ENCODE results near the gene EML2. TPM values are rescaled to one million over a fixed set of nuclear protein-coding genes. Genes with fewer than 3 reads are reported as not detected.
A peak's percentile ranks its signal among the peaks of the same experiment; 100 is the strongest.

EML2 gene
- total and polyA plus RNA-seq, 7 experiments from 2014 or later, result 11.3 to 128 (median 58.0) TPM

GRCh38 chr19:45576682-45577081 lies 62.5 kb downstream of the EML2 start:
- no peak for ATAC-seq
- H3K27ac ChIP-seq (ENCODE audit: low read depth, low read length), result no peak overlapping the region
- peak overlapping the region in 1 of 9 donors; percentile 32 for H3K27ac Mint-ChIP-seq
- peaks cover 6 to 23% (median 15%) of the 10 kb centered on the region in 7 donors for H3K4me1 Mint-ChIP-seq
- H3K27me3 ChIP-seq (ENCODE audit: control insufficient read depth in 2 of 2, insufficient read depth in 2 of 2, low read length in 2 of 2), result no peaks in the 10 kb centered on the region
- no peaks in the 10 kb centered on the region for H3K9me3 ChIP-seq (ENCODE audit: control insufficient read depth in 2 of 3, low read length in 3 of 3)
- peaks cover 0 to 10% (median 6%) of the 10 kb centered on the region in 5 donors for H3K36me3 Mint-ChIP-seq
- no peak overlapping the region for H3K4me3 ChIP-seq (ENCODE audit: low read length)
- POLR2A ChIA-PET, result interaction anchor here (0.6 kb wide), 1 partner anchor 1698 kb away, joined by 3 read pairs; no protein-coding TSS in a partner anchor
- peaks cover 0 to 8% (median 0%) of the 10 kb centered on the region in 3 experiments for H3K36me3 ChIP-seq (ENCODE audit: control insufficient read depth in 2 of 3, insufficient read depth in 3 of 3, low read length in 3 of 3)
- no peak for DNase-seq
- intact Hi-C loops (cut with micrococcal nuclease), result no loop called here
- no peak overlapping the region for H3K4me3 Mint-ChIP-seq
- H3K9me3 Mint-ChIP-seq, result no peaks in the 10 kb centered on the region
- H3K4me1 ChIP-seq (ENCODE audit: control insufficient read depth in 2 of 2, insufficient read depth in 2 of 2, low read length in 2 of 2), result no peaks in the 10 kb centered on the region
- CTCF ChIA-PET, result no interaction called here
- no peaks in the 10 kb centered on the region for H3K27me3 Mint-ChIP-seq

- H3K36me3 Mint-ChIP-seq, result peaks cover 0 to 7% (median 3%) of the 10 kb centered on the region in 5 donors
- intact Hi-C loops (cut with micrococcal nuclease), result no loop called here
- H3K9me3 Mint-ChIP-seq, result no peaks in the 10 kb centered on the region
- Histone ChIP-seq H3K4me3 (ENCODE audit: low read length) (no peak overlapping the region), H3K4me1 (ENCODE audit: control insufficient read depth in 2 of 2, insufficient read depth in 2 of 2, low read length in 2 of 2) (no peaks in the 10 kb centered on the region), H3K27ac (ENCODE audit: low read depth, low read length) (no peak overlapping the region), H3K36me3 (ENCODE audit: control insufficient read depth in 2 of 3, insufficient read depth in 3 of 3, low read length in 3 of 3) (no peaks in the 10 kb centered on the region), H3K27me3 (ENCODE audit: control insufficient read depth in 2 of 2, insufficient read depth in 2 of 2, low read length in 2 of 2) (no peaks in the 10 kb centered on the region), H3K9me3 (ENCODE audit: control insufficient read depth in 2 of 3, low read length in 3 of 3) (no peaks in the 10 kb centered on the region)
- DNase-seq (no peak), ATAC-seq (no peak)
- H3K4me1 Mint-ChIP-seq, result peaks cover 6 to 24% (median 11%) of the 10 kb centered on the region in 7 donors
- H3K4me3 Mint-ChIP-seq, result no peak overlapping the region
- ChIA-PET CTCF (no interaction called here), POLR2A (interaction anchor here (0.6 kb wide), 1 partner anchor 146 kb away, joined by 3 read pairs; no protein-coding TSS in a partner anchor)
- H3K27me3 Mint-ChIP-seq, result no peaks in the 10 kb centered on the region
- no peak overlapping the region for H3K27ac Mint-ChIP-seq
These were observed 64.0 kb downstream of the EML2 start for GRCh38 chr19:45575216-45575615.

- Mint-ChIP-seq H3K27me3 (no peaks in the 10 kb centered on the region), H3K4me1 (peaks cover 10 to 29% (median 17%) of the 10 kb centered on the region in 7 donors), H3K36me3 (peaks cover 0 to 7% (median 4%) of the 10 kb centered on the region in 5 donors), H3K27ac (no peak overlapping the region), H3K9me3 (no peaks in the 10 kb centered on the region), H3K4me3 (no peak overlapping the region)
- H3K9me3 ChIP-seq (ENCODE audit: control insufficient read depth in 2 of 3, low read length in 3 of 3), result no peaks in the 10 kb centered on the region
- H3K4me1 ChIP-seq (ENCODE audit: control insufficient read depth in 2 of 2, insufficient read depth in 2 of 2, low read length in 2 of 2), result no peaks in the 10 kb centered on the region
- H3K27ac ChIP-seq (ENCODE audit: low read depth, low read length), result no peak overlapping the region
- no peak for ATAC-seq
- H3K36me3 ChIP-seq (ENCODE audit: control insufficient read depth in 2 of 3, insufficient read depth in 3 of 3, low read length in 3 of 3), result no peaks in the 10 kb centered on the region
- H3K4me3 ChIP-seq (ENCODE audit: low read length), result no peak overlapping the region
- DNase-seq, result no peak
- ChIA-PET POLR2A (interaction anchor here (0.6 kb wide), 1 partner anchor 145 kb away, joined by 3 read pairs; no protein-coding TSS in a partner anchor), CTCF (interaction anchor here (0.6 kb wide), 1 partner anchor 340 kb away, joined by 3 read pairs; the partner anchor contains the start of gene NANOS2)
- H3K27me3 ChIP-seq (ENCODE audit: control insufficient read depth in 2 of 2, insufficient read depth in 2 of 2, low read length in 2 of 2), result no peaks in the 10 kb centered on the region
- intact Hi-C loops (cut with micrococcal nuclease), result no loop called here
These were observed 64.7 kb downstream of the EML2 start for GRCh38 chr19:45574526-45574925.

GRCh38 chr19:45571457-45572220 lies 67.6 kb downstream of the EML2 start:
- Mint-ChIP-seq H3K36me3 (peaks cover 0 to 8% (median 0%) of the 10 kb centered on the region in 5 donors), H3K27ac (no peak overlapping the region), H3K4me1 (peaks cover 6 to 22% (median 10%) of the 10 kb centered on the region in 7 donors), H3K9me3 (no peaks in the 10 kb centered on the region), H3K4me3 (peak overlapping the region in 1 of 10 donors; percentile 8), H3K27me3 (no peaks in the 10 kb centered on the region)
- H3K4me3 ChIP-seq (ENCODE audit: low read length), result no peak overlapping the region
- no peaks in the 10 kb centered on the region for H3K9me3 ChIP-seq (ENCODE audit: control insufficient read depth in 2 of 3, low read length in 3 of 3)
- no peaks in the 10 kb centered on the region for H3K27me3 ChIP-seq (ENCODE audit: control insufficient read depth in 2 of 2, insufficient read depth in 2 of 2, low read length in 2 of 2)
- DNase-seq (no peak), ATAC-seq (no peak)
- intact Hi-C loops (cut with micrococcal nuclease), result no loop called here
- no peak overlapping the region for H3K27ac ChIP-seq (ENCODE audit: low read depth, low read length)
- no peaks in the 10 kb centered on the region for H3K4me1 ChIP-seq (ENCODE audit: control insufficient read depth in 2 of 2, insufficient read depth in 2 of 2, low read length in 2 of 2)
- ChIA-PET CTCF (interaction anchor here (0.5 to 0.6 kb wide), 3 partner anchors 11 to 115 kb away, joined by 3 to 6 read pairs (median 4); no protein-coding TSS in a partner anchor), POLR2A (interaction anchor here (1.0 kb wide), 1 partner anchor 94 kb away, joined by 4 read pairs; no protein-coding TSS in a partner anchor)
- H3K36me3 ChIP-seq (ENCODE audit: control insufficient read depth in 2 of 3, insufficient read depth in 3 of 3, low read length in 3 of 3), result no peaks in the 10 kb centered on the region

- Mint-ChIP-seq H3K36me3 (peaks cover 0 to 8% (median 0%) of the 10 kb centered on the region in 5 donors), H3K27me3 (no peaks in the 10 kb centered on the region), H3K27ac (peak overlapping the region in 7 of 9 donors; percentile 18 to 89 (median 43)), H3K9me3 (no peaks in the 10 kb centered on the region), H3K4me1 (peaks cover 6 to 26% (median 10%) of the 10 kb centered on the region in 7 donors), H3K4me3 (no peak overlapping the region)
- peak in 8 of 9 donors; percentile 16 to 65 (median 45) for DNase-seq
- intact Hi-C loops (cut with micrococcal nuclease), result loop anchor here (1.0 kb wide), 2 partner anchors 47 to 64 kb away; no protein-coding TSS in a partner anchor
- Histone ChIP-seq H3K9me3 (ENCODE audit: control insufficient read depth in 2 of 3, low read length in 3 of 3) (no peaks in the 10 kb centered on the region), H3K27ac (ENCODE audit: low read depth, low read length) (no peak overlapping the region), H3K36me3 (ENCODE audit: control insufficient read depth in 2 of 3, insufficient read depth in 3 of 3, low read length in 3 of 3) (no peaks in the 10 kb centered on the region), H3K4me3 (ENCODE audit: low read length) (no peak overlapping the region), H3K27me3 (ENCODE audit: control insufficient read depth in 2 of 2, insufficient read depth in 2 of 2, low read length in 2 of 2) (no peaks in the 10 kb centered on the region), H3K4me1 (ENCODE audit: control insufficient read depth in 2 of 2, insufficient read depth in 2 of 2, low read length in 2 of 2) (peaks cover 0 to 1% of the 10 kb centered on the region in 2 donors)
- ChIA-PET POLR2A (no interaction called here), CTCF (interaction anchor here (0.5 to 0.9 kb wide), 2 partner anchors 84 to 219 kb away, joined by 3 to 4 read pairs; no protein-coding TSS in a partner anchor)
- peak; percentile 75 for ATAC-seq
These were observed 69.4 kb downstream of the EML2 start for GRCh38 chr19:45569619-45570421.

GRCh38 chr19:45568732-45569131 lies 70.5 kb downstream of the EML2 start:
- no peaks in the 10 kb centered on the region for H3K27me3 ChIP-seq (ENCODE audit: control insufficient read depth in 2 of 2, insufficient read depth in 2 of 2, low read length in 2 of 2)
- no peak overlapping the region for H3K27ac ChIP-seq (ENCODE audit: low read depth, low read length)
- peaks cover 11 to 35% (median 18%) of the 10 kb centered on the region in 7 donors for H3K4me1 Mint-ChIP-seq

More at GRCh38 chr19:45568732-45569131, 70.5 kb downstream of the EML2 start:
- no peaks in the 10 kb centered on the region for H3K36me3 ChIP-seq (ENCODE audit: control insufficient read depth in 2 of 3, insufficient read depth in 3 of 3, low read length in 3 of 3)
- H3K4me1 ChIP-seq (ENCODE audit: control insufficient read depth in 2 of 2, insufficient read depth in 2 of 2, low read length in 2 of 2), result peaks cover 0 to 12% of the 10 kb centered on the region in 2 donors
- no peaks in the 10 kb centered on the region for H3K27me3 Mint-ChIP-seq
- CTCF ChIA-PET, result interaction anchor here (0.6 kb wide), 2 partner anchors 44 to 64 kb away, joined by 3 to 5 read pairs; no protein-coding TSS in a partner anchor
- intact Hi-C loops (cut with micrococcal nuclease), result no loop called here
- POLR2A ChIA-PET, result no interaction called here
- no peaks in the 10 kb centered on the region for H3K9me3 ChIP-seq (ENCODE audit: control insufficient read depth in 2 of 3, low read length in 3 of 3)
- H3K27ac Mint-ChIP-seq, result peak overlapping the region in 1 of 9 donors; percentile 16
- no peak overlapping the region for H3K4me3 Mint-ChIP-seq
- no peaks in the 10 kb centered on the region for H3K9me3 Mint-ChIP-seq
- ATAC-seq (no peak), DNase-seq (no peak)
- no peak overlapping the region for H3K4me3 ChIP-seq (ENCODE audit: low read length)
- H3K36me3 Mint-ChIP-seq, result peaks cover 0 to 8% (median 0%) of the 10 kb centered on the region in 5 donors

All from naive thymus-derived CD4-positive, alpha-beta T cell (primary cell).